ENCODE data around the gene TMEM198. TPM values are rescaled to one million over a fixed set of nuclear protein-coding genes. Genes with fewer than 3 reads are reported as not detected.

The TMEM198 gene
- total and polyA plus RNA-seq, 4 donors: 1.7 to 7.4 (median 2.3) TPM; not detected in 1

GRCh38 chr2:219499058-219499307 is 44.8 kb upstream of the TMEM198 start:
- Histone ChIP-seq H3K36me3 (ENCODE audit: control insufficient read depth in 1 of 2, insufficient read depth in 2 of 2, low read length in 1 of 2) (no peaks in the 10 kb centered on the region), H3K27me3 (ENCODE audit: control insufficient read depth in 1 of 2, insufficient read depth in 2 of 2, low read length in 1 of 2) (no peaks in the 10 kb centered on the region), H3K4me3 (ENCODE audit: low read length in 2 of 2) (peak overlapping the region; percentile 69 to 74), H3K27ac (ENCODE audit: low read depth in 1 of 2, low read length in 2 of 2) (peak overlapping the region in 1 of 2 donors; percentile 3), H3K9me3 (ENCODE audit: control insufficient read depth, low read length) (no peaks in the 10 kb centered on the region), H3K4me1 (ENCODE audit: control insufficient read depth in 1 of 2, insufficient read depth in 2 of 2, low read length in 2 of 2) (no peaks in the 10 kb centered on the region)
- ATAC-seq (ENCODE audit: low FRiP score): no peak
- intact Hi-C loops (cut with DNase I): loop anchor here (2.0 to 5.0 kb wide), 3 partner anchors 37 to 52 kb away; partner anchors contain the start of gene CHPF (in 1 of the 2)
- WGBS, 2 donors: 0% methylated on average over 3 of the region's 3 CpGs
- no peak for DNase-seq

- WGBS, 2 donors: 20 to 29% methylated on average over 1 of the region's 1 CpG
- no peaks in the 10 kb centered on the region for H3K9me3 ChIP-seq (ENCODE audit: control insufficient read depth, low read length)
- no peaks in the 10 kb centered on the region for H3K27me3 ChIP-seq (ENCODE audit: control insufficient read depth in 1 of 2, insufficient read depth in 2 of 2, low read length in 1 of 2)
- DNase-seq (no peak), ATAC-seq (ENCODE audit: low FRiP score) (no peak)
- H3K4me3 ChIP-seq (ENCODE audit: low read length in 2 of 2): peak overlapping the region; percentile 69 to 74
- no peak overlapping the region for H3K27ac ChIP-seq (ENCODE audit: low read depth in 1 of 2, low read length in 2 of 2)
- intact Hi-C loops (cut with DNase I): loop anchor here (2.0 to 5.0 kb wide), 3 partner anchors 37 to 52 kb away; partner anchors contain the start of gene CHPF (in 1 of the 2)
- no peaks in the 10 kb centered on the region for H3K36me3 ChIP-seq (ENCODE audit: control insufficient read depth in 1 of 2, insufficient read depth in 2 of 2, low read length in 1 of 2)
- H3K4me1 ChIP-seq (ENCODE audit: control insufficient read depth in 1 of 2, insufficient read depth in 2 of 2, low read length in 2 of 2): no peaks in the 10 kb centered on the region
Observed at GRCh38 chr2:219499555-219499954, 44.3 kb upstream of the TMEM198 start.

DNA sequence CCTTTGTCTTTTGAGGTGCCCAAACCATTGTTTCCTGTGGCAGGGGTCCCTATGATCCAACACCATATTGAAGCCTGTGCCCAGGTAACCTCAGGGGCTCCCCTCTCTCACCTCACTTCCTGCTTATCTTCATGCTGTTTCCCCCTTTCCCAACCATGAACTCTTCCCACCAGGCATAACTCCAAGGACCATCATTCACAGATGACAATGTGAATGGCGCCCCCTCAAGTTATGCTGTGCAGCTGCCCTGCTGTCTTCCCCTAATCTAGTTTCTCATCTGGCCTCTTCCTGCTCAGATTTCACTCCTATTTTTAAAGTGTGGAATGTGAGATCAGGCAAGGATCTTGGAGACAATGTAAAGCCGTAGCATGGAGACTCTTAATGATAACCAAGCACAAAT is 43.7 kb upstream of the TMEM198 start:
- no peaks in the 10 kb centered on the region for H3K36me3 ChIP-seq (ENCODE audit: control insufficient read depth in 1 of 2, insufficient read depth in 2 of 2, low read length in 1 of 2)
- WGBS, 2 donors: 67 to 75% methylated on average over 2 of the region's 2 CpGs
- DNase-seq (no peak), ATAC-seq (ENCODE audit: low FRiP score) (no peak)
- H3K27me3 ChIP-seq (ENCODE audit: control insufficient read depth in 1 of 2, insufficient read depth in 2 of 2, low read length in 1 of 2): no peaks in the 10 kb centered on the region
- no peaks in the 10 kb centered on the region for H3K9me3 ChIP-seq (ENCODE audit: control insufficient read depth, low read length)
- intact Hi-C loops (cut with DNase I): no loop called here
- no peak overlapping the region for H3K4me3 ChIP-seq (ENCODE audit: low read length in 2 of 2)
- H3K27ac ChIP-seq (ENCODE audit: low read depth in 1 of 2, low read length in 2 of 2): no peak overlapping the region
- no peaks in the 10 kb centered on the region for H3K4me1 ChIP-seq (ENCODE audit: control insufficient read depth in 1 of 2, insufficient read depth in 2 of 2, low read length in 2 of 2)

DNA sequence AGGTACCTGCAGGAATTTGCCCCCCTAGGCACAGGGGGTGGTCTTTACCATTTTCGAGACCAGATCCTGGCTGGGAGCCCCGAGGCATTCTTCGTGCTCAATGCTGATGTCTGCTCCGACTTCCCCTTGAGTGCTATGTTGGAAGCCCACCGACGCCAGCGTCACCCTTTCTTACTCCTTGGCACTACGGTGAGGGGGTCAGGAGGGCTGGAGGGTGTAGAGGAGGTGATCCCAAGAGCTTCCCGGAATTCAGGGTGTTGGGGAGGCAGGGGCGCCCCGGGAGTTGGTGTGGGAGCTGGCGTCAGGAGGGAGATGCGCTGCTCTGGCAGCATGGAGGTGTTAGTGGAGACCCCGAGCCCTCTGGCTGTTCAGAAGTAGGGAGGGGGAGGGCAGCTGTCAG is 42.0 kb upstream of the TMEM198 start:
- Histone ChIP-seq H3K36me3 (ENCODE audit: control insufficient read depth in 1 of 2, insufficient read depth in 2 of 2, low read length in 1 of 2) (peaks cover 0 to 4% of the 10 kb centered on the region in 2 donors), H3K9me3 (ENCODE audit: control insufficient read depth, low read length) (no peaks in the 10 kb centered on the region), H3K27ac (ENCODE audit: low read depth in 1 of 2, low read length in 2 of 2) (no peak overlapping the region), H3K27me3 (ENCODE audit: control insufficient read depth in 1 of 2, insufficient read depth in 2 of 2, low read length in 1 of 2) (no peaks in the 10 kb centered on the region), H3K4me1 (ENCODE audit: control insufficient read depth in 1 of 2, insufficient read depth in 2 of 2, low read length in 2 of 2) (no peaks in the 10 kb centered on the region), H3K4me3 (ENCODE audit: low read length in 2 of 2) (no peak overlapping the region)
- ATAC-seq (ENCODE audit: low FRiP score) (no peak), DNase-seq (no peak)
- 91 to 93% methylated on average over 14 of the region's 14 CpGs for WGBS, 2 donors
- intact Hi-C loops (cut with DNase I): no loop called here

GRCh38 chr2:219502618-219503017 is 41.2 kb upstream of the TMEM198 start:
- Histone ChIP-seq H3K4me3 (ENCODE audit: low read length in 2 of 2) (no peak overlapping the region), H3K27me3 (ENCODE audit: control insufficient read depth in 1 of 2, insufficient read depth in 2 of 2, low read length in 1 of 2) (no peaks in the 10 kb centered on the region), H3K9me3 (ENCODE audit: control insufficient read depth, low read length) (no peaks in the 10 kb centered on the region), H3K4me1 (ENCODE audit: control insufficient read depth in 1 of 2, insufficient read depth in 2 of 2, low read length in 2 of 2) (no peaks in the 10 kb centered on the region), H3K27ac (ENCODE audit: low read depth in 1 of 2, low read length in 2 of 2) (no peak overlapping the region), H3K36me3 (ENCODE audit: control insufficient read depth in 1 of 2, insufficient read depth in 2 of 2, low read length in 1 of 2) (peaks cover 0 to 4% of the 10 kb centered on the region in 2 donors)
- ATAC-seq (ENCODE audit: low FRiP score): no peak
- intact Hi-C loops (cut with DNase I): no loop called here
- DNase-seq: no peak

GRCh38 chr2:219505585-219505984 is 38.2 kb upstream of the TMEM198 start:
- Histone ChIP-seq H3K36me3 (ENCODE audit: control insufficient read depth in 1 of 2, insufficient read depth in 2 of 2, low read length in 1 of 2) (peaks cover 0 to 4% of the 10 kb centered on the region in 2 donors), H3K27me3 (ENCODE audit: control insufficient read depth in 1 of 2, insufficient read depth in 2 of 2, low read length in 1 of 2) (no peaks in the 10 kb centered on the region), H3K27ac (ENCODE audit: low read depth in 1 of 2, low read length in 2 of 2) (no peak overlapping the region), H3K4me1 (ENCODE audit: control insufficient read depth in 1 of 2, insufficient read depth in 2 of 2, low read length in 2 of 2) (no peaks in the 10 kb centered on the region), H3K4me3 (ENCODE audit: low read length in 2 of 2) (no peak overlapping the region), H3K9me3 (ENCODE audit: control insufficient read depth, low read length) (no peaks in the 10 kb centered on the region)
- 88% methylated on average over 9 of the region's 9 CpGs for WGBS, 2 donors
- intact Hi-C loops (cut with DNase I): no loop called here
- DNase-seq (no peak), ATAC-seq (ENCODE audit: low FRiP score) (no peak)

DNA sequence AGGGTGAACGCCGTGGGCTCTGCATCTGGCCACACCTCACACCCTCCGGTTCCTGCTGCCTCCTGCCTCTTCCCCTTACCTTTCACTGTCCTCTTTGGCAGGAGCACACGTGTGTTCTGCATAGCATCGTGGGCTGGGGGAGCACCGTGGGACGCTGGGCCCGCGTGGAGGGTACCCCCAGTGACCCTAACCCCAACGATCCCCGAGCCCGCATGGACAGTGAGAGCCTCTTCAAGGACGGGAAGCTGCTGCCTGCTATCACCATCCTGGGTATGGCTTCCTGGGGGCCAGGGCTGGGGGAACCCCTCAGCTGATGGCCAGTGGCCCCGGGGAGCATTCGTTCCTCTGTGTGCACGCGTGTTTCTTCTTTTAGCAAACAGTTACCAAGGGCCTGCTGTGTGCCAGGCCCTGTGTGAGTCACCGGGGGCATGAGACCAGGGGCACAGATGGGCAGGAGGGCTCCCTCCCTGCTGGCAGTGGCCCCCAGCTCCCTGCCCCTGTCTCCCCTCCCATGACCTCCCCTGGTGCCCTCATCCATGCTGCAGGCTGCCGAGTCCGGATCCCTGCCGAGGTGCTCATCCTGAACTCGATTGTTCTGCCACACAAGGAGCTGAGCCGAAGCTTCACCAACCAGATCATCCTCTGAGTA is 37.6 kb upstream of the TMEM198 start:
- H3K36me3 ChIP-seq (ENCODE audit: control insufficient read depth in 1 of 2, insufficient read depth in 2 of 2, low read length in 1 of 2): peaks cover 0 to 4% of the 10 kb centered on the region in 2 donors
- no peaks in the 10 kb centered on the region for H3K4me1 ChIP-seq (ENCODE audit: control insufficient read depth in 1 of 2, insufficient read depth in 2 of 2, low read length in 2 of 2)
- intact Hi-C loops (cut with DNase I): no loop called here
- no peak overlapping the region for H3K27ac ChIP-seq (ENCODE audit: low read depth in 1 of 2, low read length in 2 of 2)
- WGBS, 2 donors: 76 to 80% methylated on average over 23 of the region's 23 CpGs
- no peak overlapping the region for H3K4me3 ChIP-seq (ENCODE audit: low read length in 2 of 2)
- H3K9me3 ChIP-seq (ENCODE audit: control insufficient read depth, low read length): no peaks in the 10 kb centered on the region
- DNase-seq (no peak), ATAC-seq (ENCODE audit: low FRiP score) (no peak)
- H3K27me3 ChIP-seq (ENCODE audit: control insufficient read depth in 1 of 2, insufficient read depth in 2 of 2, low read length in 1 of 2): no peaks in the 10 kb centered on the region

DNA sequence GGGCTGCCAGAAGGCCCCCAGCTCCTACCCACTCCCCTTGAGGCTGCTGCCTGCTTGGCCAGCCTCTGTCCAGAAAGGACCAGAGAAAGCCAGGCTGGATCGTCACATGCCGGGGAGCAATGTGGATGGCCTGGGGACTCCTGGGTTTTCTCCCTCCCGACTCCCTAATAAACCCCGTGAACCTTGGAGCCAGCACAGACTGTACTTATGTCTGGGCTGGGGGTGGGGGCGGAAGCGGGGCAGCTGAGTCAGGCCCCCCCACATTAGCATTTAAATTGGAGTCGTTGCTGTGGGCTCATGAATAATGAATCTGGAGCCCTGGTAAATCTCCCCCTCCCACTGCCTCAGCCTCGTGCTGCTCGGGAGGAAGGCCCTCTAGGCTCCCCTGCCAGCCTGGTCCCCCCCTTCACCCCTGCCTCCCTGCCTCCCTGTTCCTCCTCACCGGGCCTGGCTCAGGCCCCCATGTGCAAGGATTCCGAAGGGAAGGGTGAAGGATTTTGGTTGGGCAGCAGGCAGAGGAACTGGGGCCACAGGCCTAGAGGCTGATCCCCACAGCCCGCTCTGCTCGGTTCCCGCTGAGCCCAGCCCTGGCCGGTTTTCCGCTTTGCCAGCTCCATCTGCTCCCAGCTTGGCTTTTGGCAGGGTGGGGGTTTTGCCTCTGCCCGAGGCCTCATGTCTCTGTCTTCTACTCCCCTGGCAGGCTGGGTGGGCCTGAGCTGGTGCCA is 36.9 kb upstream of the TMEM198 start:
- Histone ChIP-seq H3K27me3 (ENCODE audit: control insufficient read depth in 1 of 2, insufficient read depth in 2 of 2, low read length in 1 of 2) (no peaks in the 10 kb centered on the region), H3K4me1 (ENCODE audit: control insufficient read depth in 1 of 2, insufficient read depth in 2 of 2, low read length in 2 of 2) (no peaks in the 10 kb centered on the region), H3K36me3 (ENCODE audit: control insufficient read depth in 1 of 2, insufficient read depth in 2 of 2, low read length in 1 of 2) (peaks cover 0 to 4% of the 10 kb centered on the region in 2 donors), H3K4me3 (ENCODE audit: low read length in 2 of 2) (no peak overlapping the region), H3K27ac (ENCODE audit: low read depth in 1 of 2, low read length in 2 of 2) (no peak overlapping the region), H3K9me3 (ENCODE audit: control insufficient read depth, low read length) (no peaks in the 10 kb centered on the region)
- no peak for DNase-seq
- WGBS, 2 donors: 53 to 60% methylated on average over 17 of the region's 17 CpGs
- intact Hi-C loops (cut with DNase I): no loop called here
- ATAC-seq (ENCODE audit: low FRiP score): no peak
